GM19467 (cell line): ENCODE data around the gene AAGAB.
"Not testable (repeated sequence)": the region's sequence is repeated elsewhere in the genome, so short reads cannot be mapped to it uniquely, and the experiment has no call there.

Experiments
- ATAC-seq: cut with Tn5 transposase; IDR thresholded peaks from one replicate; pipeline ENCODE4 v1.9.1; 2021; ENCODE audit warnings: mild to moderate bottlenecking, moderate library complexity; ENCODE audit not compliant: unreplicated experiment

The AAGAB gene

DNA sequence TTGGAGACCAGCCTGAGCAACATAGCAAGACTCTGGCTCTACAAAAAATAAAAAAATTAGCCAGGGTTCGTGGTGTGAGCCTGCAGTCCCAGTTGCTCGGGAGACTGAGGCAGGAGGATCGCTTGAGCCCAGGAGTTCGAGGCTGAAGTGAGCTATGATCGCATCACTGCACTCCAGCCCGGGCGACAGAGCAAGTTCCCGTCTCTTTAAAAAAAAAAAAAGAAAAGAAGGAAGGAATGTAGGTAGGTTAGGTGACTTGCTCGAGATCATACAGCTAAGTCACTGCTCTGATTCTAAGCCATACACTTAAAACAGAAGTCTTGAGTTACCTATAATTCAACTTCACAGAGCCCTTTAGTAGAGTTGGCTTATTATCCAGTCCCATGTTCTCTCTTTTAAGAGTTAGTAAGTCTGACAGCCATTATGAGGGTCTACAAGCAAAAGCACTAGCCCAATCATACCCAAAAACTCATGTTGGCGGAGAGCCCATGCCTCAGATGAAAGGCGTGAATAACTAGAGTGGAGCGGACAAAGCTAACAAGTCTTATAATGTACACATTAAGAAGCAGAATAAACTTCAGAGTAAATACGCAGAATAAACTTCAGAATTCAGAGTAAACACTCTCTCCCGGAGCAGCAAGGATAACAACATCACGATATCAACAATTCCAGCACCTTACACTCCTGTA, 768 bp downstream of the AAGAB start:
- no peak for ATAC-seq

DNA sequence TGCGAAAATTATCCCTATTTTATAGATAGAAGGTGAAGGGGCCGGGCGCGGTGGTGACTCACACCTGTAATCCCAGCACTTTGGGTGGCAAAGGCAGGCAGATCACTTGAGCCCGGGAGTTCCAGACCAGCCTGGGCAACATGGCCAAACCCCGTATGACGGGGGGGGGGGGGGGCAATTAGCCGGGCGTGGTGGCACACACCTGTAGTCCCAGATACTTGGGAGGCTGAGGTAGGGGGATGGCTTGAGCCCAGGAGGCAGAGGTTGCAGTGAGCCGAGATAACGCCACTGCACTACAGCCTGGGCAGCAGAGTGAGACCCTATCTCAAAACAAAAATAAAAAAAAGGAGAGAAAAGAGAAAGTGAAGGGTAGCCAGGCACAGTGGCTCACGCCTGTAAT, 1.4 kb downstream of the AAGAB start:
- ATAC-seq = no peak

DNA sequence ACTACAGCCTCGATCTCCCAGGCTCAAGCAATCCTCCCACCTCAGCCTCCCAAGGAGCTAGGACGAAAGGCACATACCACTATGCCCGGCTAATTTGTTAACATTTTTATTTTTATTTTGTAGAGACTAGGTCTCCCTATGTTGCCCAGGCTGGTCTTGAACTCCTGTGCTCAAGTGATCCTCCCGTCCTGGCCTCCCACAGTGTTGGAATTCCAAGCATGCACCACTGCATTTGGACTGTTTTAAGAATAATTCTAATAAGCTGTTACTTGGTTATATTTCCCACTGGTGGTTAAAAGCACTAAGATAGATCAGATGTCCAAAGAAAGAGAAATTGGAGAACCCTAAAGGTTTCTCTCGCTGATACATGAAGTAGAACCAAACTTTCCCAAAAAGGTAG, 3.1 kb downstream of the AAGAB start:
- no peak for ATAC-seq

DNA sequence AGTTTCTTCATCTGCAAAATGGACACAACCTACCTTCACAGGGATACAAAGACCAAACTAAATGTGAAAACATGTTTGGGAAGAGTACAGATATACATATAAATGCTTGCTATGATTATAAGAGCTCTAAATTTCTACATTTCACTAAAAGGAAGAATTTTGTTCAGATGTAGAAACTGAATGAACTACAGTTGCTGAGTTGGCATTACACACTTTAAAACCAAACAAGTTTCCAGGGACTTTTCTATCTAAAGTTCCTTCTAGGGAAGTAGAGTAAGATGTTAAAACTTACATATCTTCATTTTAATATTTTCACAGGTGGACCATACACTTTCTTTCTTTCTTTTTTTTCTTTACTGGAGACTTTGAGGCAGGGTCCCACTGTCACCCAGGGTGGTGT, 4.6 kb downstream of the AAGAB start:
- no peak for ATAC-seq

DNA sequence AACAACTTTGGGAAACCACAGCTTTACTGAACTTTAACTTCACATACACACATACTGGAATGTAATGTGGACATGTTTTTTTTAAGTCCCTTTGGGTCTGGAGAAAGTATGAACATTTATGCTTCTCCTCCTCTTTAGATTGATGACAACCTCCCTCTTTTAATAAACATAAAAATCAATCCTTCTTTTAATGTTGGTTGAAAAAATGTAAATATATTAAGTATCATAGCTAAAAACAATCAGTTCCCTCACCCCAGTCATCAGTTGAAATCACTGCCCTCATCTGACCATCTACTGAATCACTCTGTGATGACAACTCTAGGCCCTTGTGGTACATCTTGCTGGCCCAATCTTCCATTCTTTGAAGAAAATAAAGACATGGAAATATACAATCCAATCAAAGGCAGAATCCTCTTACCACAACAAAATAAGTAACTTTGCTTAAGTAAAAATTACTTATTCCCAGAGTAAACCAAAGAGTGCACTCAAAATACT, 6.4 kb downstream of the AAGAB start:
- no peak for ATAC-seq

DNA sequence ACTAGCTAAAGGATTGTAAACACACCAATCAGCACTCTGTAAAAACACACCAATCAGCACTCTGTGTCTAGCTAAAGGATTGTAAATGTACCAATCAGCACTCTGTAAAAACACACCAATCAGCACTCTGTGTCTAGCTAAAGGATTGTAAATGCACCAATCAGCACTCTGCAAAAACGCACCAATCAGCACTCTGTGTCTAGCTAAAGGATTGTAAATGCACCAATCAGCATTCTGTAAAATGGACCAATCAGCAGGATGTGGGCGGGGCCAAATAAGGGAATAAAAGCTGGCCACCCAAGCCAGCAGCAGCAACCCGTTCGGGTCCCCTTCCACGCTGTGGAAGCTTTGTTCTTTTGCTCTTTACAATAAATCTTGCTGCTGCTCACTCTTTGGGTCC, 7.9 kb downstream of the AAGAB start:
- ATAC-seq = not testable (repeated sequence)

DNA sequence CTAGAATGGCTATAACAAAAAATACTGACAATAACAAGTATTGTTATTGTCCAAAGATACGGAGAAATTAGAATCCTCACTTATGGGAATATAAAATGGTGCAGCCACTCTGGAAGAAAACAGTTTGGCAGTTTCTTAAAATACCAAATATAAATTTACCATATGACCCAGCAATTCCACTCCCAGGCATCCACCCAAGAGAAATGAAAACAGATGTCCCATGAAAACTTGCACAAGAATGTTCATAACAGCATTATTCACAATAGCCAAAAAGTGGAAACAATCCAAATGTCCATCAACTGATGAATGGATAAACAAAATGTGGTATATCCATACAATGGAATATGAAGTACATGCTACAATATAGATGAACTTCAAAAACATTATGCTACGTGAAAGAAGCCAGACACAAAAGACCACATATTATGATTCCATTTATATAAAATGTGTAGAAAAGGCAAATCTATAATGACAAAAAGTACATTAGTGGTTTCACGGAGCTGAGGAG, 9.4 kb downstream of the AAGAB start:
- no peak for ATAC-seq

DNA sequence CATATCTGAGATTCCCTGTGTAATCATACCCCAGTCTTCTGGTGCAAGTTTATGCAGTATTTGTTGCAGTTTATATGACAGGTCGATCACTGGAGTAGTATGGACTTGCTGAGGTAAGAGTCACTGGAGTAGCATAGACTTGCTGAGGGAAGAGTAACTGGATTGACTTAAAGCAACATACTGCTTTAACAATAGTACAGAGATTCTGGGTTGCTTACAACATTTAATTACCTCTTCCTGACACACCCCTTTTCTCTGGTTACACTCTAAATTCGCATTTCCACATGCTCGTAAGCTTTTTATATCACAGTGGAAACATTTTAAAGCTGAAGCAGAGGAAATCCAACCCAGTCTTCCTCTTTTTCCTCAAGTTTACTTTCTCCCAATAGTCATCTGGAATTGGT, 11.8 kb downstream of the AAGAB start:
- no peak for ATAC-seq

DNA sequence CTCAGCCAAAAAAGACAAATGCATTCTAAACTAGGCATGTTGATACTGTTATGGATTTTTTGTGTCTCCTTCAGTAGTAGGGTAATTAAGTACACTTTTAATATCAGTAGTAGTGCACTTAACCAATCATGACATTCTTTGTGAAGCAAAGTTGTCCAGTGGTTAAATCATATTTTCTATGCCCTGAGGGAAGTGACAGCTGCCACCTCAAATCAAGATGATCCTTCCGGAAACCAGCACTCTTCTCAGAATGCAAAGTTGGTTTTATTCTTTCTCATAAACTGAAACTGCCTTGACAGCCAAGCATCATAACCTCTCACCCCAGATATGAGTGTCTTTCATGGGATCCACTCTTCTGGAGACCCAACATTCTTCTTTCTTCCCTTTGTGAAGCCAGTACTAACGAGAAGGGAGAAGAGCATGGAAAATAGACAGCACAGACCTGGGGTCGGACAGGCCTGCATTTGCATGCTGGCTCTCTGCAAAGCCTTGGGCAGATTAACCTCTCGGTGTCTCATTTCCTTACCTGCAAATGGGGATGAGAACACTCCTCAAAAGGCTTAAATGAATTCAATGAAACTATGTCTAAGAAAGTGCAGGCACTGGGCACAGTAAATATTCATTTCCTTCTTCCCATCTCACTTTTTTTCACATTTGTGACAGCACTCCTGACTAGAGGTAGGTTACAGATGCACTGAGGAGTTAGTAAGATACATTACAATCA, 13.2 kb downstream of the AAGAB start:
- peak; percentile 69 for ATAC-seq

DNA sequence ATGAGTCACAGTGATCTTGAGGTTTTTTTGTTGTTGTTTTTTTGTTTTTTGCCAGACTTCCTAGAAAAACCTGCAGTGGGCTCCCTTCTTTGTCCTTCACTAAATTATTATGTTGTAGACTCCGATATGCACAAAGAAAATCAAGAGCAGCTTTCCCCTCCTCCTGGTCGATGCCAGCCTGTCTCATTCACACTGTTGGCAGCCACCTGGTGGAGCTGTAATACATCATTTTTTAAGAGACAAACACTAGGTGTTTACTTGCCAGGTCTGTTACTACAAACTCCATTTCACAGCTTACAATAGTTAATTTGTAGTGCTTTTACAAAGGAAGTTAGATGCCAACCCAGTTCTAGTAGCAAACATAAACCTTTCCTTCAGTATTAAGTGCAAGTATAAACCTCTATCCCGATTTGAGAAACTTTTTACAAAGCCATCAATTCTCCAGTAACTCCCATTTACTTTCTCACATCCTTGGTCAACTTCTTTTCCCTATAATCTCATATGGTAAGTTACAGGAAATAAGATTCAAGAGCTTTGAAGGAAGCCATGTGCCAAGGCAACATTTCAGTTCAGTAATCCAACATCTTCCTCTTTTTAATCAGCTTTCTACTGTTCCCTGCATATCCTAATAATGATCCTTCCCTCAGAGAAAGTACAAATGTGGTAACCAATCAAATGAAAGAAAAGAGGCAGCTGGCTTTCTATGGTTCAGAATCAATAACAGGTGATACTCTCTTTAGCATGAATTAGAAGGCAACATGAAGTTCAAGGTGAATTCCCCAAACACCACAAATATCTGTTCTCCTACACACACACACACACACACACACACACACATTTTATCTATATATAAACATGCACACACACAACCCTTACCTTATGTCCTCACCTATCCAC, 14.0 kb downstream of the AAGAB start:
- peak; percentile 20 for ATAC-seq

DNA sequence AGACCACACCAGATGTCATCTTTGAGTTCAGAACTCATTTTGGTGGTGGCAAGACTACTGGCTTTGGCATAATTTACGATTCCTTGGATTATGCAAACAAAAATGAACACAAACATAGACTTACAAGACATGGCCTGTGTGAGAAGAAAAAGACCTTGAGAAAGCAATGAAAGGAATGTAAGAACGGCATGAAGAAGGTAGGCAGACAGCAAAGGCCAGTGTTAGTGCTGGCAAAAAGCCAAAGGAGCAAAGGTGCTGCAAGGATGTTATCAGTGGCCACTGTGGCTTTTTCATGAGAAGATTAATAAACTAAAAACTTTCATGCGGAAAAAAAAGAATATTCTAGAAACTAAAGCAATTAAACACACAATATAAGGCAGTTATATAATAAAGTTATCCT, 21.9 kb downstream of the AAGAB start:
- ATAC-seq = no peak

DNA sequence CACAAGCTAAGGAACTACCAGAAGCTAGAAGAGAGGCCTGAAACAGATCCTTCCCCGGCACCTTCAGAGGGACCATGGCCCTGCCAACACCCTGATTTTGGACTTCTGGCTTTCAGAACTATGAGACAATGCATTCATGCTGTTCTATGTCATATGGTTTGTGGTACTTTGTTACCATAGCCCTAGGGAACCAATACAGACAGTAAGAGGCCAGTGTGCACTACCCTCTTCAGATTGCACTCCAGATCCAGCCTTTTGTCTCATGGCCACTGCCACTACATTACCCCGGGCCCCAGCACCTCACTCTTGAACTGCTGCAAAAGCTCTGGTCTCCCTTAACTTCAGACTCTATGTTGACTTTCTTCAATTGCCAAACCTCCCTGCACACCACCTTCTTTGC, 24.0 kb downstream of the AAGAB start:
- no peak for ATAC-seq

DNA sequence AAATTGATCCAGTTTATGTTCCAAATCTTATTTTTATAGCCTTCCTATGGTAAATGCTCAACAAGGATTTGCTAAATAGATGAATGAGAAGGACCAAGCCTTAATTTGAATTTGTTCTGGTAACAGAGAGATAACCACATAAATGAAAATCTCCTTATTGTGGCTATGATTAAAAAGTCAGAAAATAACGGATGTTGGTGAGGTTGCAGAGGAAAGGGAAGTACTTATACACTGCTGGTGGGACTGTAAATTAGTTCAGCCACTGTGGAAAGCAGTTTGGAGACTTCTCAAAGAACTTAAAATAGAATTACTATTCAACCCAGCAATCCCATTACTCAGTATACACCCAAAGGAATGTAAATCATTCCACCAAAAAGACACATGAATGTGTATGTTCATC, 26.2 kb downstream of the AAGAB start:
- ATAC-seq = no peak

DNA sequence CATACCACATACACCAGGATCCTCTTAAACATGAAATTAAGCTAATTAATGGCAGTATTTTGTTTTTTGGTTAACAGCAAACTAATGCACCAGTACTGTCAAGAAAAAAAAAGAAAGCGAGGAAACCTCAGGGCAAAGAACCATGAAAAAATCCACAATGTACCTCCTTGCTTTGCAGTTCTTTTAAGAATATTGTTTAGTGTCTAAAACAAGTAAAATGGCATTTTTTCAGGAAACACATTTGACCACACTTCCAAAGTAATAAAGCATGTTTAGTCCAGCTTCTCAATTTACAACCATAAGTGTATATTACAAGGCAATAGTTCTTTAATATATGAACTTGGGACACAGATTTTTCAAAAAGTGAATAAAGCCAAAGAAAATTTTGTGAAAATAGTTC, 26.6 kb downstream of the AAGAB start:
- no peak for ATAC-seq

DNA sequence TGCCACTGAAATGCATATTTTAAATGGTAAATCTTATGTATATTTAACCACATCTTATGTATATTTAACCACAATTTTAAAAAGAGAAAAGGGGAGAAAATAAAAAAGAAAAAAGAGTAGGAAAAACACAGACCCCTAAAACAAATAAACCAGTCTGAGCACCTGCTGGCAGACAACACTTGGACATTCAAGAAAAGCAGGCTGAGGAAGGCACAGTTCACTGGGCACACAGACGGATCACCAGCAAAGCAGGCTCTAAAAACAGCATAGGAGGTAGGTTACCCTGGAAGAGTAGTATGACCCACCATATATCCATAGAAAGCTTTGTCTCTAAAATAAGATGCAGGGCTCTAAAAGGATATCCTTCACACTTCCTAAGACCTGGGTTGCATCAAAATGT, 27.0 kb downstream of the AAGAB start:
- no peak for ATAC-seq

DNA sequence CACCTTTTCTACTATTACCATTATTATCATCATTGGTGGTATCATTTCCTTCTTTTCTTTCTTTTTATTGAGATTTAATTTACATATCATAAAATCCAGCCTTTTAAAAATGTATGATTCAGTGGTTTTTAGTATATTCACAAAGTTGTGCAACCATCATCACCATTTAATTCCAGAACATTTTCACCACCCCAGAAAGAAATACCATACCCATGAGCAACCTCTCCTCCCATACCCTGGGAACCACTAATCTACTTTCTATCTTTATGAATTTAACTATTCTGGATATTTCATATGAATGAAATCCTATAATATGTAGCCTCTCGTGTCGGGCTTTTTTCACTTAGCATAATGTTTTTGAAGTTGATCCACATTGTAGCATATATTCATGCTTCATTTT, 29.1 kb downstream of the AAGAB start:
- ATAC-seq = no peak

DNA sequence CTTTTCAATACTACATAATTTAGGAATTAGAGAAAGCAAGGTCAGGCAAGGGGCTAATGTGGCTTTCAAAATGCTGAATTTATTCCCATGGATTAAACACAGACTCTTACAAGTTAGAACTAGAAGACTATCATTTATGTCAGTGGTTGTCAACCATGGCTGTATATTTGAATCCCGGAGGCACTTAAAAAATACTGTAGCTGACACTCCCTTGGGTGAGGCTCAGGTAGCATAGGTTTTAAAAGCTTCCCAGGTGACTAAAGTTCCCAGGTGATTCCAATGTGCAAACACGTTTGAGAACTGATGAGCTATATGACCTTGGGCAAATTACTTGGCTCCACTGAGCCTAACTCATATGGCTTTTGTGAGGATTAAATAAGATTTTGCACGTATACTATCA, 29.6 kb downstream of the AAGAB start:
- no peak for ATAC-seq

DNA sequence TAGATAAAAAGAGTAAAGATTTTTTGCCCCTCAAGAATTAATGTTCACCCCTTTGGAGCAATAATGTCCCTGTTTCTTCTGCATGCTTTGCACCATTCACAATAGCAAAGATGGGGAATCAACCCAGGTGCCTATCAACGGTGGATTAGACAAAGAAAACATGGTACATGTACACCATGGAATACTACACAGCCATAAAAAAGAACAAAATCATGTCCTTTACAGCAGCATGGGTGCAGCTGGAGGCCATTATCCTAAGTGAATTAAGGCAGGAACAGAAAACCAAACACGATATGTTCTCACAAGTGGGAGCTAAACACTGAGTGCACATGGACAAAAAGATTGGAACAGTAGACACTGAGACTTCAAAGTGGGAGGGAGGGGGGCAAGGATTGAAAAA, 35.2 kb downstream of the AAGAB start:
- ATAC-seq = no peak

DNA sequence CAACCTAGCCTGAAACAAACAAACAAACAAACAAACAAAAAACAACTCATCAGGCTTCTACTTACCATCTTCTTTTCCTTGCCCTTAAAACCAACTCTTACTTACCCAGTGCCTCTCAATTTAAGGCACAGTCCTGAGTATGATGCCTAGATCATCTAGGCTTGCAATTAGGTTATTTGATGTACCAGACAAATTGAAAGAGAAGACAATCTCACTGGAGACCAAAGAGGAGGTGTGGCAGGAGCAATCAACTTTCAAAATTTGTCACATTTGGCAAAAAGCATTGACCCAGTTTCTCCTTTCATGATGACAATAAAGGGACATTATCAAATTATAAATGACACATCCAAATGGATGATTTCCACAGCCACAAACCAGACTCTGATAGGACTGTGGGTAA, 36.0 kb downstream of the AAGAB start:
- no peak for ATAC-seq

DNA sequence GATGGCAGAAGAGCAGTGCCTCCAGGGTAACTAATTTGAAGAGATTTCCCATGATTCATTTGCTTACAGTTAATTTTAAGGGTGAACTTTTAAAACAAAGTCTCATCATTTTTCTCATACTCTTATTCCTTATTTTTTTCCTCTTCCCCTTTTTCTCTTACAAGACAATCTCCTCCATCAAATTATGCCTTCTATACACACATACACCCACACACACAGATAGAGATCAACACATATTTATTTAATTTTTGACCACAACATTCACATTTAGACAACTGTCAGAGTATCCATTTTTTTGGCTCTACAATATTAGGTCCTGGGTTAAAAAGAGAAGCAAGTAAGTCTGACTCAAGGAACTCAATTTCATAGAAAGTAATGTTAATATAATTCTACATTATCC, 37.6 kb downstream of the AAGAB start:
- no peak for ATAC-seq

DNA sequence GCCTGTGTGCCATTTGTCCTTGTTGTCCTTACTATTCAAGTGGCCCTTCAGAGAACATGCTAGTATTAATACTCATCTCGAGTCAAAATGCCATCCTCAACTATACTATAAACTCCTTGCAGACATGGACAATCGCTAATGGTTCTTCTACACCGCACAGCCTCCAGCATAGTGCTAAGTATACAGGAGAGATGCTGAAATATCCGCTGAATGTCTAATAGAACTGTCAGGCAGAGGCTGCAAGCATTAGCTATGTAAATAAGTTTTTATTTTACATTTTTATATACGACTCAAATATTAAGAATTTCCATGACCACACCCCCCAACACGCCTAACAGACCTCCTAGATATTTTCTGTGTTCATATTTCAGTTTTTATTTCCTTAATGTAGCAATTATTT, 39.4 kb downstream of the AAGAB start:
- no peak for ATAC-seq
